ENCODE results near the gene RHOT2.

Gene RHOT2

GRCh38 chr16:667780-668518 is at the start of gene RHOT2:
Gene RHOT2 (plus strand): TSS chr16:668132. CDS start chr16:668200, 68 bp downstream.
- peak within 1 kb of the TSS; percentile 96 for H3K4me3 ChIP-seq
- DNase-seq (ENCODE audit: low spot score), result peak; percentile 94
- peak within 1 kb of the TSS; percentile 77 to 96 for H3K27ac ChIP-seq
- peak; percentile 90 for TF ChIP-seq CTCF (IDR thresholded peaks at IDR 0.05)

GRCh38 chr16:619476-620100 is 48.3 kb upstream of the RHOT2 start:
- H3K27ac ChIP-seq, result no peak overlapping the region
- DNase-seq (ENCODE audit: low spot score), result no peak
- H3K4me3 ChIP-seq, result no peak overlapping the region
- no peak for TF ChIP-seq CTCF (IDR thresholded peaks at IDR 0.05)

- no peak for TF ChIP-seq CTCF (IDR thresholded peaks at IDR 0.05)
- Histone ChIP-seq H3K4me3 (no peak overlapping the region), H3K27ac (no peak overlapping the region)
- no peak for DNase-seq (ENCODE audit: low spot score)
Observed at GRCh38 chr16:620700-621525, 47.0 kb upstream of the RHOT2 start.

GRCh38 chr16:621526-622105 is 46.3 kb upstream of the RHOT2 start:
- H3K27ac ChIP-seq, result no peak overlapping the region
- DNase-seq (ENCODE audit: low spot score), result no peak
- H3K4me3 ChIP-seq, result no peak overlapping the region
- TF ChIP-seq CTCF (IDR thresholded peaks at IDR 0.05), result no peak

GRCh38 chr16:622920-623280 is 45.0 kb upstream of the RHOT2 start:
- DNase-seq (ENCODE audit: low spot score), result no peak
- no peak for TF ChIP-seq CTCF (IDR thresholded peaks at IDR 0.05)
- Histone ChIP-seq H3K27ac (no peak overlapping the region), H3K4me3 (no peak overlapping the region)

- no peak for TF ChIP-seq CTCF (IDR thresholded peaks at IDR 0.05)
Observed at GRCh38 chr16:624526-625070, 43.3 kb upstream of the RHOT2 start.

More at GRCh38 chr16:624526-625070, 43.3 kb upstream of the RHOT2 start:
- no peak overlapping the region for H3K4me3 ChIP-seq
- H3K27ac ChIP-seq, result no peak overlapping the region
- DNase-seq (ENCODE audit: low spot score), result no peak

Data from coronary artery (tissue), 2 donors.